Parathyroid adenoma (tissue), 2 donors: ENCODE results near the gene SRGAP3.

Experiments used
- H2AFZ ChIP-seq: fragments of 300-600 bp; sonication (generic); one replicate; pipeline ENCODE4 v1.7.0; 2017; ENCODE audit warnings: antibody characterized with exemption, mild to moderate bottlenecking
- H3K27ac ChIP-seq: fragments of 300-600 bp; sonication (generic); one replicate; pipeline ENCODE4 v1.7.0; 2017
- H3K27me3 ChIP-seq: fragments of 300-600 bp; sonication (generic); one replicate; pipeline ENCODE4 v1.7.0; 2017; ENCODE audit warnings: low read length; ENCODE audit not compliant: control insufficient read depth, insufficient read depth
- H3K36me3 ChIP-seq: fragments of 300-600 bp; sonication (generic); one replicate; pipeline ENCODE4 v1.7.0; 2017; ENCODE audit warnings: low read length; ENCODE audit not compliant: control insufficient read depth, insufficient read depth
- H3K4me1 ChIP-seq: fragments of 300-600 bp; sonication (generic); one replicate; pipeline ENCODE4 v1.7.0; 2017; ENCODE audit warnings: control low read depth
- H3K4me2 ChIP-seq: fragments of 300-600 bp; sonication (generic); one replicate; pipeline ENCODE4 v1.7.0; 2017; ENCODE audit warnings: low read length
- H3K4me3 ChIP-seq: fragments of 300-600 bp; sonication (generic); one replicate; pipeline ENCODE4 v1.7.0; 2017; ENCODE audit warnings: low read depth, low read length
- H3K79me2 ChIP-seq: fragments of 300-600 bp; sonication (generic); one replicate; pipeline ENCODE4 v1.7.0; 2017; ENCODE audit warnings: control low read depth
- H3K9ac ChIP-seq: fragments of 300-600 bp; sonication (generic); one replicate; pipeline ENCODE4 v1.7.0; 2017; ENCODE audit warnings: mild to moderate bottlenecking
- H3K9me3 ChIP-seq: fragments of 300-600 bp; sonication (generic); one replicate; pipeline ENCODE4 v1.7.0; 2017; ENCODE audit warnings: low read length; ENCODE audit not compliant: control insufficient read depth
- CTCF ChIP-seq: fragments of 300-600 bp; sonication (generic); IDR thresholded peaks from one replicate; pipeline ENCODE4 v1.7.0; 2017; ENCODE audit warnings: antibody characterized with exemption, mild to moderate bottlenecking
- donor health status: primary hyperparathyroidism.

The SRGAP3 gene

GRCh38 chr3:9024341-9024740 is 225.1 kb downstream of the SRGAP3 start:
- TF ChIP-seq CTCF = no peak
- Histone ChIP-seq H3K27me3 (no peaks in the 10 kb centered on the region), H3K36me3 (no peaks in the 10 kb centered on the region), H3K4me3 (no peak overlapping the region), H3K4me1 (peaks cover 4% of the 10 kb centered on the region), H2AFZ (no peak overlapping the region), H3K79me2 (no peaks in the 10 kb centered on the region), H3K4me2 (no peak overlapping the region), H3K27ac (no peak overlapping the region), H3K9ac (no peak overlapping the region), H3K9me3 (no peaks in the 10 kb centered on the region)

DNA sequence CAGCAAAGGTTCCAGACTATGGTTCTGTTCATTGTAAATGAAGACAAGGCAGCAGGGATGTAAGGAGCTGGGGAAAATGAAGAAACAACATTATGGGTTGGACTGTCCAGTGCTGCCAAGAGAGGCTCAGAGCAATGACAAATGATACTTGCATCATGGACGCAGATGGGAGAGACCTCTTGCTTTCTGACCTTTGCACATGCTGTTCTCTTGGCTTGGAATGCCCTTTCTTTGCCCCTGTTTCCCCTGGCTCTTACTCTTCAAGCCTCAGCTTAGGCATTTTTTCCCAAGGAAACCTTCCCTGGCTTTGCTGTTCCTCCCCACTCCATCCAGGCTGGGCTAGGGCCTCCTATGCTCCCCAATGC is 226.2 kb downstream of the SRGAP3 start:
- H3K27me3 ChIP-seq = no peaks in the 10 kb centered on the region
- no peak overlapping the region for H3K27ac ChIP-seq
- no peak for TF ChIP-seq CTCF
- H3K9ac ChIP-seq = no peak overlapping the region
- no peaks in the 10 kb centered on the region for H3K9me3 ChIP-seq
- H3K4me2 ChIP-seq = no peak overlapping the region
- H3K79me2 ChIP-seq = no peaks in the 10 kb centered on the region
- peaks cover under 1% of the 10 kb centered on the region for H3K4me1 ChIP-seq
- no peak overlapping the region for H2AFZ ChIP-seq
- H3K4me3 ChIP-seq = no peak overlapping the region
- H3K36me3 ChIP-seq = no peaks in the 10 kb centered on the region

DNA sequence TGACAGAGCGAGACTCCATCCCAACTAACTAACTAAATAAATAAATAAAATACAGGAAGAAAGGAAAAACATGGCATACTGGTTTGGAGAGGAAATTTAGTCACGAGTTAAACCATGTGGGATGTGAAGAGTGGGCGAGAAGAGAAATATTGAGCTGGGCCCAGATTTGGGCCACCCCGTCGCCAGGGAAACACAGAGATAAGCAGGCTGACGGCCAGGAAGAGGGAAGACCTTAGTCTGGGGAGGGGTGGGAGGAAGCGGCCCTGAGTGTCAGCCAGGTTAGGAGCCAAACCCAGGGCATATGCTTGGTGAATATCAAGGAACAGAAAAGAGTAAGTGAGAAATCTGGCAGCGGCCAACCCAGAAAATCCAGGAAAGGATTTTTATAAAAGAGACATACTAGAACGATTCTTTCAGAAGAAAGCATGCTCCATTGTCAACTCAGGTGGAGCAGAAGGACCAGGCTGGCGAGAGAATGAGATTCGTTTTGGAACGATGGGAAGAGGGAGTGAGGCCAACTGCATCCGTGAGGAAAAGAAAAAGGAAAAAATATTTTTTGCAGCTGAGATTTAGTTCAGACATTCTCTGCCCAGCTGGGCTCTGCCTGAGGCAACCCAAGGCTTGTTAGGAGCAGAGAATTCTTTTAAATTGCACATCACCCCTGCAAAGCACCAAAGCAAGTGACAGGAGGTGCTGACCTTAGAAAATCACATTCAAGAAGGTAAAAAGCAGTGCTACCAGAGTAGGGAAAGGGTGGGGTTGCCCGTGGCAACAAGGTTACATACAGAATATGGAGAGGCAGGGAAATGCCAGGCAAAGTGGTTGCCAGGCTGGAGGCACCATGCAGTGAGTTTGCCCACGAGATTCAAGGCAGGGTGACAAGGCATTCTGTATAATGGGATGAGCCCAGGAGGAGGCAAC is 226.9 kb downstream of the SRGAP3 start:
- TF ChIP-seq CTCF = no peak
- no peaks in the 10 kb centered on the region for H3K36me3 ChIP-seq
- H3K27me3 ChIP-seq = no peaks in the 10 kb centered on the region
- H2AFZ ChIP-seq = no peak overlapping the region
- no peak overlapping the region for H3K27ac ChIP-seq
- no peaks in the 10 kb centered on the region for H3K4me1 ChIP-seq
- no peaks in the 10 kb centered on the region for H3K79me2 ChIP-seq
- no peak overlapping the region for H3K4me3 ChIP-seq
- no peaks in the 10 kb centered on the region for H3K9me3 ChIP-seq
- no peak overlapping the region for H3K4me2 ChIP-seq
- H3K9ac ChIP-seq = no peak overlapping the region

- Histone ChIP-seq H3K4me3 (no peak overlapping the region), H3K4me1 (no peaks in the 10 kb centered on the region), H3K27ac (no peak overlapping the region), H3K36me3 (no peaks in the 10 kb centered on the region), H3K79me2 (no peaks in the 10 kb centered on the region), H3K9ac (no peak overlapping the region), H3K4me2 (no peak overlapping the region), H2AFZ (no peak overlapping the region), H3K27me3 (no peaks in the 10 kb centered on the region), H3K9me3 (no peaks in the 10 kb centered on the region)
- TF ChIP-seq CTCF = no peak
Observed at GRCh38 chr3:9021271-9022009, 228.0 kb downstream of the SRGAP3 start.
